ENCODE data around the gene HORMAD1.
"Not testable (repeated sequence)": the region's sequence is repeated elsewhere in the genome, so short reads cannot be mapped to it uniquely, and the experiment has no call there.

Gene HORMAD1

DNA sequence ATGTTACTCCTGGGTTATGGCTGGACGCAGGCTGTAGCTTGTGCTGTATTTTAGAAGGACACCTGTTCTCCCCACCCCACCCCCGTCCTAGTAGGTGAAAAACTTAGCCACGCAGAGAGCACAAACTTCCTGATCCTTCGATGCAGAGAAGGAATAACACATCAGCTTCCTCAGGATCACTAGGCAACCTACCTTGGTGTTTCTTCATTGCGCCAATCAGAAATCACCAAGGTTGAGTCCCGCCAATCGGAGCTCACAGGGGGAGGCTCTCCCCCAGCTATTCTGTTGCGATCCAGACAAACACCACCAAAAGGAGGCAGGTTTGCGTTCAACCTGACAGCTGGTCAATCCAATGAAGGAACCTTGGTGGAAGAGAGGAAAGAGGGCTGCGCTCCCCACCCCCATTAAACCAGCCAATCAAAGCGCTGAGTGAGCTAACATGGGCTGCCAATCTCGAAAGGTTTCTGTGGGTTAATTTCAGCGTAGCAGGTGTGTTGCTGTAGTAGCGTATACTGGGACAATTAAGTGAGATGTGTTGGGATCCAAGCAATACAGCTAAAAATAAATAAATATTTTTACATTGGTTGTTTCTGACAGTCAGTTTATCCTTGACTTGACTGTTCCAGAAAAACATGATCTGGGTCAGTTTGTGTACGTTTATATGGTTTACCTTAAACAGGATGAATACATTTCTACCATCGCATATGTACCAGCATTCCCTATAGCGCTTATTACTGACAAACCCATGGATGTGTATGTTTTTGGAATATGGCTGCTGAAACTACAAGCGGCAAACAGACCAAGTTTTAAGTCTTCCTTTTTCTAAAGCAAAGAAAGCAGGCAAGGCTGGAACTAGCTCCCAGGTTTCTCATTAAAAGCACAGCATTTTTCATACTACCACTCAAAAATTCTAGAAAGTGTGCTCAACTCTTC, 23.4 kb downstream of the HORMAD1 start, which contains the start of gene GOLPH3L:
GOLPH3L (minus strand) TSS at position 160 of the 933 bp plus-strand sequence. CDS start 2,316 bp downstream, outside the sequence.
- DNase-seq, result peak; percentile 72 to 90

DNA sequence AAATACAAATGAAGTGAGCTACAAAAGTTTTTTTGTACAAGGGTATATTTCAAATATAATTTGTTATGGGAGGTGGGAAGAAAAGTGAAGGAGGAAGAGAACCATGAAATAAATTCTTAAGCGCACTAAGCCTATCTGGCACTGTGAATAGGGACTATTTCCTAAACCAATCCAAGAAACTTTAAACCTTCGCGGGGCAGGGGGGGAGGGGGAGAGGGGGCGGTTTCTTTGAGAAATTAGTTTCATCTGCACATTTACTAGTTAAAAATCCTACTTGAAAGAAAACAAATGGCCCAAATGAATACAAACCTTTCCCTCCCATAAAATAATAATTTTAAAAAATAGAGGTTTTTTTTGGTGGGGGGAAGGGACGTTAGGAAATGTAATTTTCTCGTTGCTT, 24.1 kb downstream of the HORMAD1 start:
- DNase-seq, result no peak

DNA sequence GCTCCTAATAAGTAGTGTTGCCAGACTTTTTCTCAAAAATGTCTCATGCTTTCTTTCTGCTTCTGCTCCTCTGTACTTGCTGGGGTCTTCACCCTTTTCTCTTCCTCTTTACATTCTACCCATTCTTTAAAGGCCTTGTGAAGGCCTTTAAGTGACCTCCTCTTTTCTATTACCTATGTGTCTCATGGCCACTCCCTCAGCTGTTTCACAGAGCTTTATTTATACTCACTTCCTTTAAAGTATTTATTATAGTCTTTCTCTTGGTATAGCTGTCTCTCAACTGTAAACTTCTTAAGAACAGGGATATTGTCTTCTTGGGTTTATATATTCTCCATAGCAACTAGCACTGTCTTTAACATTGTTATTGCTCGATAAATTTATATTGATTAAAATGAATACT, 24.5 kb downstream of the HORMAD1 start:
- no peak for DNase-seq

DNA sequence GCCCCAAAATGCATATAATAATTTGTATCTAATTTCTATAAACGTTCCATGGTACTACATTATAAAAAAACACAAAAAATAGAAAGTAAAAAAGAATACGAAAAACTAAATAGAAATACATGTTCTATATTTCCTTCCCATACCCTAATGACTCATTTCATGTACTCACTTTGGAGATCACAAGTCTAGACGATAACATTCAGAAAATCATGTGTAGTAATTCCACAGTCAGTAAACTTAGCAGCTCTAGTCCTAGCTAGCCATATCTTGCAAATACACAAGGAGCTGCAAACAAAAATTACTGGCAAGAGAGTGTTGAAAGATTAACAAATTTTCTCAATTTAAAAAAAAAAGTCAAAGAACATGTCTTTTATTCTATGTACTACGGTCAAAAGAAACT, 25.1 kb downstream of the HORMAD1 start:
- no peak for DNase-seq

DNA sequence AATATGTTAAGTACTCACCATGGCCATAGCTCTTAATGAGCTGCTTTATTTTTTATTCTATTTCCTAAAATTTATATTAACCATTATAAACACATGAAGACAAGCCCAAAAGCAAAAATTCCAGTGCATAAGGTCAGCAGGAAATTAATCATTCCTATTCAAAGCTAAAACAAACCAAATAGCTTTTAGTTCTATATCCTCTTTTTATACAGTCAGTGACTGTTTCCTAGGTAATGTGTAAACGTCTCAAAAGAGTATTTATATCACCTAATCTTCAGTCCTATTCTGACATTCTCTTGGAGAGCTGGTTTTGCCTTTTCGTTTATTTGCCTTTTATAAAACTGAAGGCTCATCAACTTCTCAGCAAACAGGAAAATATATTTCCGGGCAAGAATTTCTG, 28.0 kb downstream of the HORMAD1 start:
- DNase-seq, result no peak

DNA sequence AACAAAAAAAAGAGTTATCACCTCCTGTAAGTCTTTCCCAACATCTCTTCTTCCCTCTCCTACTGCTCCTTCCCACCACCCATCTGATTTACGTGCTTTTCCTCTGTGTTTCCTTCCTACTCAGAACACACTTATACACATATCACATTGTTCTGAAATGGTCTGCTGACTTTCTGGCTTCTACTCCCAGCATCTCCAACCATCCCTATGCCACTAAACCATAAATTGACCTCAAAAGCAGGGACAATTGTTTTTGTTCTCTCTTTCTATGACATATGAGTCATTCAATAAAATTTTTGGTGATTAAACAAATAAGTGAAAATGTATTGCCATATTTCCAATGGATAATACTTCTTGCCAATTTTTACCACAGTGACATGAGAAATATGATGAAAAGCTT, 31.9 kb downstream of the HORMAD1 start:
- no peak for DNase-seq

DNA sequence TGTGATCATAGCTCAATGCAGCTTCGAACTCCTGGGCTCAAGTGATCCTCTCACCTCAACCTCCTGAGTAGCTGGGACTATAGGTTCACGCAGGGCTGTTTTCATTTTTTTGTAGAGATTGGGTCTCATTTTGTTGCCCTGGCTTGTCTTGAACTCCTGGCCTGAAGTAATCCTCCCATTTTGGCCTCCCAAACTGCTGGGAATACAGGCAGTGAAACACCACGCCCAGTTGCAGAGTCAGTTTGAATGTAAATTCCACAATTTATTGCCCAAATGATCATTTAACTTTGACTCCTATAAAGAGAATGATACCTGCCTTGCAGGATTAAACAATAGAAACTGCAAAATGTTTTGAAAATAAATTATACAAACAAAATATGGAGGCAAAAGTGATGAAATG, 34.4 kb downstream of the HORMAD1 start:
- DNase-seq, result no peak

DNA sequence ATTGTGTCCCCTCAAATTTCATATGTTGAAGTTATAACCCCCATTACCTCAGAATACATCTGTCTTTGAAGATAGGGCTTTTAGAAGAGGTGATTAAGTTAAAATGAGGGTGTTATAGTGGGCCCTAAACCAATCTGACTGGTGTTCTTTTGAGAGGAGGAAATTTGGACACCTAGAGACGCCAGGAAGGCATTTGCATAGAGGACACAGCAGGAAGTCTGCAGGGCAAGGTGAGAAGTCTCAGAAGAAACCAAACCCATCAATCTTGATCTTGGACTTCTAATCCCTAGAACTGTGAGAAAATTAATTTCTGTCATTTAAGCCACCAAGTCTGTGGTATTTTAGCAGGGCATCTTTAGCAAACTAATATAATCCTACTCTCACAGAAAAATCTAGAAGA, 36.8 kb downstream of the HORMAD1 start:
- no peak for DNase-seq

DNA sequence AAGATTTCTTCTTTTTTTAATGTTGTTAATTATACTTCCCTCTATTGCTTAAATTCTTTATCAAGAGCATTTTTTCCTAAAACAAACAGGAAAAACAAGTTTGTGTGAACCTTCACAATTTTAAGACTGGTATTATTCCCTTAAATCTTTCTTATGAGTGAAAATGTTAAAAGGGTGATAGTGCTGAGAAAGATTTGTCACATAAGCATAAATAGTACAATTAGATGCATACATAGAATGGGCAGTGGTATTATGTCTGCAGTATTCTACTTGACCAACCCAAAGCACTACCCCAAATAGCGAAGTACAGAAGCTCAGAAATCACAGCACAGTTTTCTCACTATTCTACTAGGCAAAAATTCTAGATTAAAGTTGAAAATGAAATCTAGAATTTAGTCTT, 41.7 kb downstream of the HORMAD1 start:
- no peak for DNase-seq

DNA sequence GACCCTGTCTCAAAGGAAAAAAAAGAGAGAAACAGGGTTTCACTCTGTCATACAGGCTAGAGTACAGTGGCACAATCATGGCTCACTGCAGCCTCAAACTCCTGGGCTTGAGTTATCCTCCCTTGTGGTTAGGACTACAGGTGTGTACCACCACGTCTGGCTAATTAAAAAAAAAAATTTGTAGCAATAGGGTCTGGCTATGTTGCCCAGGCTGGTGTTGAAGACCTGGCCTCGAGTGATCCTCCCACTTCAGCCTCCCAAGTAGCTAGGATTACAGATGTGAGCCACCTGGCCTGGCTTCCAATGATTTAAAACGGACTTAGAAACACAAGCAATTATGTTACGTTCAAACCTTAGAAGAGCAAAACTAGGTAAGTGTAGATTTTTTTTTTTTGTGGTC, 45.8 kb downstream of the HORMAD1 start:
- DNase-seq, result no peak

DNA sequence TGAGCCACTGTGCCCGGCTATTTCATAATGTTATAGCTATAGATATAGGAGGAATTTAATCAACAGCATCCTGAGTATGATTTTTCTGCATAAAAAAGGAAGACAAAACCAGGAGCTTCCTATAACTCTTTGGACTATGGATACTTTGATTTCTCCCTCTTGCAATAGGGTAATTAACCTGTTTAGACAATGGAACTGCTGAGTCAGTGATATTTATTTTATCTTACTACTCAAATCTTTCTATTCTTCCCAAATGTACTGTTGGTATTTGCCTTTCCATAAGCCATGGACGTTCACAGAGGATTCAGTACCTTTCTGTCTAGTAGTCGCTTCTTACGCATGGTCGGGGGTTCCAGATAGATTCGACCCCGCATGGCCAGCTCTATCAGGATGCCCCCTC, 57.4 kb downstream of the HORMAD1 start:
- DNase-seq, result no peak

DNA sequence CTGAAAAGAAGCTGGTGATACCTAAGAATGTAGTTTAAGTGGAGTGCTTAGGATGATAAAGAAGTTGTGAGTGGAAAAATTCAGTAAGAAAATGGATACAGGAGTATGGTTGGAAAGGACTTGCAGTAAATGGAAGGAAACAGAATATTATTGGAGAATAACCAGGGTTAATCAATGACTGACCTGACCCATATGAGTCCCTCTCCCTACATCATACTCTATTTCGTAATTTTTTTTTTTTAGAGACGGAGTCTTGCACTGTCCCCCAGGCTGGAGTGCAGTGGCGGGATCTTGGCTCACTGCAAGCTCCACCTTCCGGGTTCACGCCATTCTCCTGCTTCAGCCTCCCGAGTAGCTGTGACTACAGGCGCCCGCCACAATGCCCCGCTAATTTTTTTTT, 57.9 kb downstream of the HORMAD1 start:
- no peak for DNase-seq

DNA sequence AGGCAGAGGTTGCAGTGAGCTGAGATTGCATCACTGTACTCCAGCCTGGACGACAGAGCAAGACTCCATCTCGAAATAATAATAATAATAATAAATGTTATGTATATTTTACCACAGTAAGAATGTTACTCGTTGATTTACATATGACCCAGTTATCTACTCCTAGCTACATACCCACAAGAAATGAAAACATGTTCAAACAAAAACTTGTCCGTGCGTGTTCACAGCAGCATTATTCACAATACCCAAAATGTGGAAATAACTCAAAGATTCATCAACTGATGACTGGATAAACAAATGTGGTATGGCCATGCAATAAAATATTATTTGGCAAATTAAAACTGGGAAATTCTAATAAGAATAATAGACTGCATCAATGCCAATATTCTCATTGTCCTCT, 59.5 kb downstream of the HORMAD1 start:
- no peak for DNase-seq

DNA sequence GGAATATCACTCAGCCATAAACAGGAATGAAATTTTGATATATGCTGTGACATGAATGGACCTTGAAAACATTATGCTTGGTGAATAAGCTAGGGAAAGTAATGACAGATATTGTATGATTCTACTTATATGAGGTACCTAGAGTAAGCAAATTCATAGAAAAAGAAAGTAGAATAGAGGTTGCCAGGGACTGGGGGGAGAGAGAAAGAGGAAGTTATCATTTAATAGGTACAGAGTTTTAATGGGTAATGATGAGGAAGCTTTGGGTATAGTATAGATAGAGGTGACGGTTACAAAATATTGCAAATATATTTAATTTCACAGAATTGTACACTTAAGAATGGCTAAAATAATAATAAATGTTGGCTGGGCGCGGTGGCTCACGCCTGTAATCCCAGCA, 60.1 kb downstream of the HORMAD1 start:
- no peak for DNase-seq

DNA sequence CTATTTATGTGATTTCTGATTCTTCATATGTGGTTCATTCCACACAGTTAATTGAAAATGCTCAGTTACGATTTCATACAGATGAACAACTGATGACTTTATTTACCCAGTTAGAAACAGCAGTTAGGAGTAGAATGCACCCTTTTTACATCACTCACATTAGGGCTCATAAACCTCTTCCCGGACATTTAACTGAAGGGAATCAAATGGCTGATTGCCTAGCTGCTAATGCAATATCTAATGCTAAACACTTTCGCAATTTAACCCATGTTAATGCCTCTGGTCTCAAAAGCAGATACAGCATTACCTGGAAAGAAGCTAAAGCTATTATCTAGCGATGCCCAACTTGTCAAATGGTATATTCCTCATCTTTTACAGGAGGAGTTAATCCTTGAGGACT, 63.6 kb downstream of the HORMAD1 start:
- DNase-seq, result not testable (repeated sequence)

DNA sequence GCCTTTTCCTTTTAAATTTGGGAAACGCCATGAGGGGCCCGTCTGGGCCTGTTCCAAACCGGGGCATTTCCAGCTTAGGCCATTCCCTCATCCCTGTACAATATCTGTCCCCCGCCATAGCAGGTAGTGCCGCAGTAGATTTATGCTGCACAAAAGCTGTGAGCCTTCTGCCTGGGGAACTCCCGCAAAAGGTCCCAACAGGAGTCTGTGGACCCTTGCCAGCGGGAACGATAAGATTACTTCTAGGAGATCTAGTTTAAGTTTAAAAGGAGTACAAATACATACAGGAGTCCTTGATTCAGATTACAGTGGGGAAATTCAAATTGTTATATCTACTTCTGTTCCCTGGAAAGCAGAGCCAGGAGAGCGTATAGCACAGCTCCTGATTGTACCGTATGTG, 66.1 kb downstream of the HORMAD1 start:
- DNase-seq, result not testable (repeated sequence)

DNA sequence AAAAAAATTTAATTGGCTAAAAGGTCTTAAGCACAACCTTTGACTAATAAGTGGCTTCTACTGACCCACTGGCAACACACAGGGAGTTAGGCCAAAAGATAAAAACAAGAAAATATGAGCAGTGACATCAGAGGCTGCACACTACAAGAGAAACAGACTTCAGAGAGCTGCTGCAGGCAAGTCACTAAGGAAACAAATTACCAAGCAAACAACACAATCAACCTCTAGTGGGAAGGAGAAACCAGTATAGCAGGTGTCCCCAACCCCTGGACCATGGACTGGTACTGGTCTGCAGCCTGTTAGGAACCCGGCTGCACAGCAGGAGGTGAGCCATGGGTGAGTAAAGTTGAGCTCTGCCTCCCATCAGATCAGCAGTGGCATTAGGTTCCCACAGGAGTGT, 70.5 kb downstream of the HORMAD1 start:
- no peak for DNase-seq

DNA sequence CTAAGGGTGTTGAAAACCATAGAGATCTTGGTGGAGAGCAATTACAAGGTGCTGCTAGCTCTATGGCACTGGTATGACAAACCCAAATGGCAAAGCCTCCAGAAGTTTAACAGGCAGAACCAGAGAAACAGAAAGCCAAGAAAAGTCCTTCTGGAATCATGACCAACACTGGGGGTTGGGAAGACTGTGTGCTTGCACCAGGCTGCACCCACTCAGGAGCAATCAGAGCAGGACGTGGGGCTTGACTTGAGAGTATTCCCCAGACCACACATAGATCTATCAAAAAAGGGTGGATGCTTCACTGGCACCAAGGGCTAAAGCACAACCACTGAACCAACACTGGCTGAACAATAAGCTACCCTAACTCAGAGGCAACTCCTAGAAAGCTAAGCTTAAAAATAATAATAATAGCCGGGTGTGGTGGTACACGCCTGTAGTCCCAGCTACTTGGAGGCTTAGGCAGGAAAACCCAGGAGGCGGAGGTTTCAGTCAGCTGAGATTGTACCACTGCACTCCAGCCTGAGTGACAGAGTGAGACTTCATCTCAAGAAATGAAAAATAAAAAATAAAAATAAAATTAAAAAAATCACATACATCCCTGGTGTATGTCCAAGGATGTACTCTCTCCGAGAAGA, 71.1 kb downstream of the HORMAD1 start:
- no peak for DNase-seq
